K562 (cell line): ENCODE data around the gene SLC27A4. TPM values are rescaled to one million over a fixed set of nuclear protein-coding genes. Genes with fewer than 3 reads are reported as not detected.

Source experiments
- KDM1A ChIP-seq, 2 experiments: fragments of 450-650 bp; IDR thresholded peaks; 2 replicates each; pipeline ENCODE4 v1.6.1; 2016; ENCODE audit warnings: mild to moderate bottlenecking in 2 of 2
- NFRKB ChIP-seq: fragments of 450-650 bp; IDR thresholded peaks from 2 replicates; pipeline ENCODE4 v1.6.1; 2016; ENCODE audit warnings: low read depth
- TBP ChIP-seq: optimal IDR thresholded peaks from 2 replicates; pipeline ENCODE3; 2011; ENCODE audit warnings: low read depth, low read length, improper control_type of control experiment
- ZFX ChIP-seq: sonication (generic); formaldehyde crosslinking; IDR thresholded peaks from 2 replicates; pipeline ENCODE4 v1.8.0; 2022; ENCODE audit warnings: mild to moderate bottlenecking, missing genetic modification reagents, moderate library complexity
- ZNF232 ChIP-seq: sonication (generic); formaldehyde crosslinking; IDR thresholded peaks from 2 replicates; pipeline ENCODE4 v1.8.0; 2022; ENCODE audit warnings: mild to moderate bottlenecking, missing genetic modification reagents
- ZNF785 ChIP-seq: fragments of 250-450 bp; sonication (Bioruptor Pico); IDR thresholded peaks from 2 replicates; pipeline ENCODE4 v1.4.0; 2020; ENCODE audit warnings: mild to moderate bottlenecking
- polyA plus RNA-seq, 8 experiments: library from polyadenylated mRNA; depleted of rRNA in 4 of 8; stranded (reverse) in 5 of 8; unstranded in 3 of 8; fragments of >200 nt; fragmentation: Nextera tagmentation in 2 of 8; fragmentation: Illumina TruSeq in 1 of 8; extraction: Ambion mirVana in 2 of 8; extraction: Trizol in 1 of 8; gene quantifications; 2 replicates each; pipeline versions ENCODE4 v1.2.1 to v1.2.3, GENCODE V29; 2011 to 2014; ENCODE audit warnings: inconsistent platforms in 1 of 8, missing spikeins in 1 of 8
- total RNA-seq, 7 experiments: library from RNA; depleted of rRNA in 6 of 7; stranded (reverse); fragments of >200 nt in 6 of 7; fragmentation: Illumina TruSeq in 2 of 7; extraction: Trizol in 2 of 7; gene quantifications; 2 replicates each; pipeline versions ENCODE4 v1.2.1 to v1.2.3, GENCODE V29; 2011 to 2021; ENCODE audit warnings: low replicate concordance in 1 of 7
- TF ChIP-seq, protein P1 (sequence below): fragments of 200-600 bp; sonication (generic); IDR thresholded peaks from one replicate; pipeline ENCODE4 v1.6.1; 2012; ENCODE audit warnings: mild to moderate bottlenecking, low read depth, low read length, inconsistent platforms

SLC27A4 gene
- total and polyA plus RNA-seq, 9 of the 15 experiments (the other 6 are each of a cell fraction or from before 2014, with no cell fraction given), result 0.25 to 35.7 (median 14.0) TPM

DNA sequence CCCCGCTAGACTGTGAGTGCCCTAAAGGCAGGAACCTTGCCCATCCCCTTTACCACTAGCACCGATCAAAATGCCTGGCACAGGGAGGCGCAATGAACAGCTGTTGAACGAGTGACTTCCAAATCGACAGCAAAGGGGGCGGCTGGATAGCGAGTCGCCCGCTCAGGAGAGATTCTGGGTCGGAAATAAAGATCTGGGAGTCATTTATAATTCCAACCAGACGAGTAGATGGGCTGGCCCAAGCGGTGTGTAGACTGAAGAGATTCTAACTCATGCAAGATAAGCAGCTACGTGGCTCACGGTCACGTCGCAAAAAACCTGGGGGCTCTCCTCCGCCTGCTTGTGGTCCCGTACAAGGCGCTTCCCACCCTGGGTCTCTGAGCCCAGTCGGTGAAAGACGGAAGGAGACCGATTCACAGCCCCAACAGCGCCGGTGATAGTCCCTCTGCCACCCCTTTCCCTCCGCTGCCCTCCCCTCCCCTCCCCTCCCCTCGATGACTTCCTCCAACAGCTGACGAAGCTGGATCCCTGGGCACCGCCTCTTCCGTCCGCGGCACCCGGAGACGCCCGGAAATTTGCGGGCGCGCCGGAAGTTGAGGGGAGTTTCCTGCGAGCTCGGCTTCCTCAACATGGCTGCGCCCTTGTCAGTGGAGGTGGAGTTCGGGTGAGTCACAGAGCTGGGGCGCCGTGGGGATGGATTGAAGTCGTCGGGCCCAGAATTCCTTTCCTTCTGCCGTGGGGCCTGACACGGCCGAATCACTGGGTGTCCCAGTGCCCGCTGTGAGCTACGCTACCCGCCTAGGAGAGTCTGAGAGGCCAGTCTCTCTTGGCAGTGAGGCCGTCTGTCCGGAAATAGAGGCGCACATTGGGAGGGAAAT, 30.7 kb downstream of the SLC27A4 start, which contains the start of gene URM1 (continued):
- TF ChIP-seq, protein P1, sequence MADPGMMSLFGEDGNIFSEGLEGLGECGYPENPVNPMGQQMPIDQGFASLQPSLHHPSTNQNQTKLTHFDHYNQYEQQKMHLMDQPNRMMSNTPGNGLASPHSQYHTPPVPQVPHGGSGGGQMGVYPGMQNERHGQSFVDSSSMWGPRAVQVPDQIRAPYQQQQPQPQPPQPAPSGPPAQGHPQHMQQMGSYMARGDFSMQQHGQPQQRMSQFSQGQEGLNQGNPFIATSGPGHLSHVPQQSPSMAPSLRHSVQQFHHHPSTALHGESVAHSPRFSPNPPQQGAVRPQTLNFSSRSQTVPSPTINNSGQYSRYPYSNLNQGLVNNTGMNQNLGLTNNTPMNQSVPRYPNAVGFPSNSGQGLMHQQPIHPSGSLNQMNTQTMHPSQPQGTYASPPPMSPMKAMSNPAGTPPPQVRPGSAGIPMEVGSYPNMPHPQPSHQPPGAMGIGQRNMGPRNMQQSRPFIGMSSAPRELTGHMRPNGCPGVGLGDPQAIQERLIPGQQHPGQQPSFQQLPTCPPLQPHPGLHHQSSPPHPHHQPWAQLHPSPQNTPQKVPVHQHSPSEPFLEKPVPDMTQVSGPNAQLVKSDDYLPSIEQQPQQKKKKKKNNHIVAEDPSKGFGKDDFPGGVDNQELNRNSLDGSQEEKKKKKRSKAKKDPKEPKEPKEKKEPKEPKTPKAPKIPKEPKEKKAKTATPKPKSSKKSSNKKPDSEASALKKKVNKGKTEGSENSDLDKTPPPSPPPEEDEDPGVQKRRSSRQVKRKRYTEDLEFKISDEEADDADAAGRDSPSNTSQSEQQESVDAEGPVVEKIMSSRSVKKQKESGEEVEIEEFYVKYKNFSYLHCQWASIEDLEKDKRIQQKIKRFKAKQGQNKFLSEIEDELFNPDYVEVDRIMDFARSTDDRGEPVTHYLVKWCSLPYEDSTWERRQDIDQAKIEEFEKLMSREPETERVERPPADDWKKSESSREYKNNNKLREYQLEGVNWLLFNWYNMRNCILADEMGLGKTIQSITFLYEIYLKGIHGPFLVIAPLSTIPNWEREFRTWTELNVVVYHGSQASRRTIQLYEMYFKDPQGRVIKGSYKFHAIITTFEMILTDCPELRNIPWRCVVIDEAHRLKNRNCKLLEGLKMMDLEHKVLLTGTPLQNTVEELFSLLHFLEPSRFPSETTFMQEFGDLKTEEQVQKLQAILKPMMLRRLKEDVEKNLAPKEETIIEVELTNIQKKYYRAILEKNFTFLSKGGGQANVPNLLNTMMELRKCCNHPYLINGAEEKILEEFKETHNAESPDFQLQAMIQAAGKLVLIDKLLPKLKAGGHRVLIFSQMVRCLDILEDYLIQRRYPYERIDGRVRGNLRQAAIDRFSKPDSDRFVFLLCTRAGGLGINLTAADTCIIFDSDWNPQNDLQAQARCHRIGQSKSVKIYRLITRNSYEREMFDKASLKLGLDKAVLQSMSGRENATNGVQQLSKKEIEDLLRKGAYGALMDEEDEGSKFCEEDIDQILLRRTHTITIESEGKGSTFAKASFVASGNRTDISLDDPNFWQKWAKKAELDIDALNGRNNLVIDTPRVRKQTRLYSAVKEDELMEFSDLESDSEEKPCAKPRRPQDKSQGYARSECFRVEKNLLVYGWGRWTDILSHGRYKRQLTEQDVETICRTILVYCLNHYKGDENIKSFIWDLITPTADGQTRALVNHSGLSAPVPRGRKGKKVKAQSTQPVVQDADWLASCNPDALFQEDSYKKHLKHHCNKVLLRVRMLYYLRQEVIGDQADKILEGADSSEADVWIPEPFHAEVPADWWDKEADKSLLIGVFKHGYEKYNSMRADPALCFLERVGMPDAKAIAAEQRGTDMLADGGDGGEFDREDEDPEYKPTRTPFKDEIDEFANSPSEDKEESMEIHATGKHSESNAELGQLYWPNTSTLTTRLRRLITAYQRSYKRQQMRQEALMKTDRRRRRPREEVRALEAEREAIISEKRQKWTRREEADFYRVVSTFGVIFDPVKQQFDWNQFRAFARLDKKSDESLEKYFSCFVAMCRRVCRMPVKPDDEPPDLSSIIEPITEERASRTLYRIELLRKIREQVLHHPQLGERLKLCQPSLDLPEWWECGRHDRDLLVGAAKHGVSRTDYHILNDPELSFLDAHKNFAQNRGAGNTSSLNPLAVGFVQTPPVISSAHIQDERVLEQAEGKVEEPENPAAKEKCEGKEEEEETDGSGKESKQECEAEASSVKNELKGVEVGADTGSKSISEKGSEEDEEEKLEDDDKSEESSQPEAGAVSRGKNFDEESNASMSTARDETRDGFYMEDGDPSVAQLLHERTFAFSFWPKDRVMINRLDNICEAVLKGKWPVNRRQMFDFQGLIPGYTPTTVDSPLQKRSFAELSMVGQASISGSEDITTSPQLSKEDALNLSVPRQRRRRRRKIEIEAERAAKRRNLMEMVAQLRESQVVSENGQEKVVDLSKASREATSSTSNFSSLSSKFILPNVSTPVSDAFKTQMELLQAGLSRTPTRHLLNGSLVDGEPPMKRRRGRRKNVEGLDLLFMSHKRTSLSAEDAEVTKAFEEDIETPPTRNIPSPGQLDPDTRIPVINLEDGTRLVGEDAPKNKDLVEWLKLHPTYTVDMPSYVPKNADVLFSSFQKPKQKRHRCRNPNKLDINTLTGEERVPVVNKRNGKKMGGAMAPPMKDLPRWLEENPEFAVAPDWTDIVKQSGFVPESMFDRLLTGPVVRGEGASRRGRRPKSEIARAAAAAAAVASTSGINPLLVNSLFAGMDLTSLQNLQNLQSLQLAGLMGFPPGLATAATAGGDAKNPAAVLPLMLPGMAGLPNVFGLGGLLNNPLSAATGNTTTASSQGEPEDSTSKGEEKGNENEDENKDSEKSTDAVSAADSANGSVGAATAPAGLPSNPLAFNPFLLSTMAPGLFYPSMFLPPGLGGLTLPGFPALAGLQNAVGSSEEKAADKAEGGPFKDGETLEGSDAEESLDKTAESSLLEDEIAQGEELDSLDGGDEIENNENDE, result no peak
- TF ChIP-seq KDM1A (IDR thresholded peaks at IDR 0.05) (no peak), ZFX (CRISPR knock-in tag) (peak; percentile 54), TBP (peak; percentile 31), ZNF232 (no peak), ZNF785 (no peak), NFRKB (0 out of 2 replicates have a peak, but pooled peaks have one; percentile 30)
